ENCODE results near the gene RPL29.

GRCh38 chr3:52017586-52017985, 21.9 kb upstream of the RPL29 start:
- TF ChIP-seq CTCF (IDR thresholded peaks at IDR 0.05; ENCODE audit: low read length): no peak
- no peak for TF ChIP-seq EZH2 (IDR thresholded peaks at IDR 0.05; ENCODE audit: borderline replicate concordance, low read length)
